ENCODE results near the gene TIRAP.

- TF ChIP-seq POLR2A (IDR thresholded peaks at IDR 0.05): no peak
- TF ChIP-seq, protein P1, sequence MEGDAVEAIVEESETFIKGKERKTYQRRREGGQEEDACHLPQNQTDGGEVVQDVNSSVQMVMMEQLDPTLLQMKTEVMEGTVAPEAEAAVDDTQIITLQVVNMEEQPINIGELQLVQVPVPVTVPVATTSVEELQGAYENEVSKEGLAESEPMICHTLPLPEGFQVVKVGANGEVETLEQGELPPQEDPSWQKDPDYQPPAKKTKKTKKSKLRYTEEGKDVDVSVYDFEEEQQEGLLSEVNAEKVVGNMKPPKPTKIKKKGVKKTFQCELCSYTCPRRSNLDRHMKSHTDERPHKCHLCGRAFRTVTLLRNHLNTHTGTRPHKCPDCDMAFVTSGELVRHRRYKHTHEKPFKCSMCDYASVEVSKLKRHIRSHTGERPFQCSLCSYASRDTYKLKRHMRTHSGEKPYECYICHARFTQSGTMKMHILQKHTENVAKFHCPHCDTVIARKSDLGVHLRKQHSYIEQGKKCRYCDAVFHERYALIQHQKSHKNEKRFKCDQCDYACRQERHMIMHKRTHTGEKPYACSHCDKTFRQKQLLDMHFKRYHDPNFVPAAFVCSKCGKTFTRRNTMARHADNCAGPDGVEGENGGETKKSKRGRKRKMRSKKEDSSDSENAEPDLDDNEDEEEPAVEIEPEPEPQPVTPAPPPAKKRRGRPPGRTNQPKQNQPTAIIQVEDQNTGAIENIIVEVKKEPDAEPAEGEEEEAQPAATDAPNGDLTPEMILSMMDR (IDR thresholded peaks at IDR 0.05): no peak
Observed at GRCh38 chr11:126328001-126328390, 45.1 kb downstream of the TIRAP start.

Measured in testis (tissue), 2 donors.